GM18867 (cell line): ENCODE measurements around the gene ROR1.
A peak's percentile ranks its signal among the peaks of the same experiment; 100 is the strongest.

Experiments
- ATAC-seq: cut with Tn5 transposase; IDR thresholded peaks from one replicate; pipeline ENCODE4 v1.9.1; 2021; ENCODE audit warnings: mild to moderate bottlenecking, moderate library complexity; ENCODE audit not compliant: unreplicated experiment

Gene ROR1

GRCh38 chr1:63877816-63878215 lies 104.0 kb downstream of the ROR1 start:
- ATAC-seq = no peak

DNA sequence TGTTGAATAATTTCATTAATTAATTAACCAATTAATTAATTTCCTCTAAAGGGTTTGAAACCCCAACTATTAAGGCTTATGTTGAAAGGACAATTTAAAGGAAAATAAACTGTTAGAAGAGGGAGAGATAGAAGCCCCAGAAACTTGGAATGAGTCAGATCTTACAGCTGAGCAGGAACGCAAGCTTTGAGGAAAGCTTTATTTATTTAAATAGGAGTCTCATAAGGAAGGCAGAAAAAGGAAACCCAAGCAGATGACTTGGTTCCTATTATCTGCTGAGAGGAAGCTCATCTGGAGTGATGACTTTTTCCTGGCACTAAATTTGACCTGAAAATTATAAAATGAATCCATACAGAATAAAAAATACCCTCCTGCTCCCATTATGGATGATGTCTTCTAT lies 105.1 kb downstream of the ROR1 start:
- ATAC-seq = no peak

GRCh38 chr1:63880958-63881576 lies 107.2 kb downstream of the ROR1 start:
- no peak for ATAC-seq

DNA sequence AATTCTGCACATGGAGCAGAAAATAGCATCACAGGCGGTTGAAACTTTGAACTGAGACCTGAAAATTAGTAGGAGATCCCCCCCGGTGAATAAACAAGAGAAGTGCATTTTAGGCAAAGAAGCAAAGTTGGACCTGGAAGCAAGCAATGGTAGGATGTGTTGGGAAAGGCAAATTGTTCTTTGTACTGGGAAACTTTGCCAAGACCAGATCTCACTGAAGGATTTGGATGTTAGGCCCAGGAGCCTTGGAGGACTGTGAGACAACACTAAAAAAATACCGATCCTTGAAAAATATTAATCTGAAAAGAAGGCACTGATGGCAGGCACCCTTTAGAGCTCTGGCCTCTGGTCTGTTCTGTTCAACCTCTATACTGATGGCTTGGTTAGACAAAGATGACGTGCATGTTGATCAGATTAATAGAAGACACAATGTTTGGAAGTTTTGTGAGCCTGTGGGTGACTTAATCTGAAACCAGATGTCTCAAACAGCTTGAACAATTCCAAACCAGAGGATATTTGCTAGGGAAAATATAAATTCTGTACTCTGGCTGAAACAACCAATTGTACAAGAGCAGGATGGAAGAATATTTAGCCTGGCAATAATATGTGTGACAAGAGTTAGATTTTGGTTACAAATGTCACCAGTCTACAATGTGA lies 108.4 kb downstream of the ROR1 start:
- no peak for ATAC-seq

- ATAC-seq = no peak
These were observed 109.8 kb downstream of the ROR1 start for GRCh38 chr1:63883494-63884235.

- no peak for ATAC-seq
These were observed 110.7 kb downstream of the ROR1 start for GRCh38 chr1:63884486-63884885.

DNA sequence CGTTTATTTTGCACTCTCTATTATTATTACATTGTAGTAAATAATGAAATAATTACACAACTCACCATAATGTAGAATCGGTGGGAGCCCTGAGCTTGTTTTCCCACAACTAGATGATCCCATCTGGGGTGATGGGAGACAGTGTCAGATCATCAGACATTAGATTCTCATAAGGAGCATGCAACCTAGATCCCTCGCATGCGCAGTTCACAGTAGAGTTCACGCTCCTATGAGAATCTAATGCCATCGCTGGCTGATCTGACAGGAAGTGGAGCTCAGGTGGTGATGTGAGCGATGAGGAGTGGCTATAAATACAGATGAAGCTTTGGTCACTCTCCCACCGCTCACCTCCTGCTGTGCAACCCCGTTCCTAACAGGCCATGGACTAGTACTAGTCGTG lies 112.1 kb downstream of the ROR1 start:
- no peak for ATAC-seq

DNA sequence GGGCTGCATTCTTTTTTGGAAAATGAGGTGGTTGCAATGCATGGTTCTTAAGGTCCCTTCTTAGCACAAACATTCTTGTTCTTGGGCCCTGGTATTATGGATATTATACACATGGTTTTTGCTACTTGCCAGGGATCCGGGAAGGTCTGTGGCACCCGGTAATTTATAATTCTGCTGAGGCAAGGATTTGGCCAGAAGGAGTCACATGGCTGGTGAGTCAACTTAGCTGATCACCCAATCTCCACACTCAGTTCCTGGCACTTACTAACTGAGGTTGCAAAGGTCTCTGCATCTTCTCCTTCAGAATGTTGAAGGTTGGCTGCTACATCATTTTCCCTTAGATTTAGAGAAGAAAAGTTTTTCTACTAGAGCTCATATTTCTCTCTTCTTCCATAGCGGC lies 112.5 kb downstream of the ROR1 start:
- no peak for ATAC-seq

GRCh38 chr1:63887809-63888208 lies 114.0 kb downstream of the ROR1 start:
- ATAC-seq = peak; percentile 41

GRCh38 chr1:63888984-63889383 lies 115.2 kb downstream of the ROR1 start:
- ATAC-seq = no peak

DNA sequence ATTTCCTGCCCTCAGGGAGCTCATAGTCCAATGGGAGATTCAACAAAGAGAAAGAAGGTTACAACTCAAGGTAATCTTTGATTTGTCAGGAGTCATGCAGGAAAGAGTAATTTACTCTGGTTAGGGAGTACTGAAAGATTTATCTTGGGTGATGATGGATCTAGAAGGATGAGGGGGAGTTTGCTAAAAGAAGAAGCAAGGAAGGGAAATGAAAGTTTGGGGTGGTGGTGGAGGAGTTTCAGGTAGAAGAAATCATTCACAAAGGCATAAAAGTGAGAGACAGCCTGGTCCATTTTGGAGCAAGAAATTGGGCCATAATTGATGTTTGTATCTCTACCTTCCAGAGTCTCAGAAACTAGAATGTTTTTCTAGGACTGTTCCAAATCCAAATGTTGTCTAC lies 116.7 kb downstream of the ROR1 start:
- no peak for ATAC-seq

DNA sequence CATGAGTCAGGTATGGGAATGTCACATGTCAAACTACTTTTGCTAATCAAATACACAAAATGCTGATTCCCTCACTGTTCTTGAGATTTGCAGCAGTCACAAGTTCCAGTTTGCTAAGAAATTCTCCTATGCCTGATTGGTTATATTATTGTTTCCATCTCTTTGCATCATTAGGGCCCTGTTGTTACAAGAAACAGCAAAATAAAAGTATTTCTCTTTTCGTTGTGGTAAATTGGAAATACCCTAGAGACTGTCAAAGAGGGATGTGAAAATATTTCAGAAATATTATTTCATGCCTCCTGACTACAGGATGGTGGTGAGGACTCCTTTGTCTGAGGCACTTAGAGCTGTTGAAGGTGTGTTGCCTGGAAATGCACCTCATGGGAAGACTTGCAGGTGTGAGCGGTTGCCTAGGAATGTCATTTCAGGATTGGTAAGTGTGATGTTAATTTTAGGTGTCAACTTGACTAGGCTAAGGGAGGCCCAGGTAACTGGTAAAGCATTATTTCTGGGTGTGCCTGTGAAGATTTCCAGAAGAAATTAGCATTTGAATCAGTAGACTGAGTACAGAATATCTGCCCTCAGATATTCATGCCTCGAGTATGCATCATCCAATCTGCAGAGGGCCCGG lies 117.4 kb downstream of the ROR1 start:
- no peak for ATAC-seq

DNA sequence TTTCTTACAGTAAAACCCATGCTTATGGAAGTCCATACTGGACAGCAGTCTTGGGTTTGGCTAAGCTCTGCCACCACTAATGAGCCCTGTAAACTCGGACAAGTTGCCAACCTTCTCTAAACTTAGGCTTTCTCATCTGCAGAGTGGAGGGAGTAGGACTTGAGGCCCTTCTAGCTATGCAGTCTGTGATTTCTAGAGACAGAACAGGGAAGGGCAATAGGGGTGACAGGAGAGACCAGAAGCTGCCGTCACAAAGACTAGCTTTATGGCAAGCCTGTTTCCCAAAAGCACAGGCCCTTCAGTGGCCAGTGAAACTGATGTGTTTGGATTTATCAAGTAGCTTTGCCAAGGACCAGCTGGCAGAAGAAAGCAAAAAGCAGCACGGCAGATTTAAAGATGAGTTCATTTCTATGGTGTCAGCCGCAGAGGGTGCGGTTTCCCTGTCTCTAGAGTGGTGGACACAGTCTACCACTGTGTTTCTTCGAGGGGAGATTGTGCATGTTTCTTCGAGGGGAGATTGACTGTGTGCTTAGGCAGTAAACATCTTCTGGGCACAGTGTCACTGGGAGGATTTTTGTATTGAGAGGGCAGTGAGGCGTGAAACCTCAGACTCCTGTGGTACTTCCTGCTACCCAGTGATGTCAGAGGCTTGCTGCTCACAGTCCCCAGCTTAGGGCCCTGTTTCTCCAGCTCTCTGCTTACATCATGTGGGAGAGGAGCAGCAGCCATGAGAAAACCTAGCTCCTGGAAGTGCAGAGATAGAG lies 119.0 kb downstream of the ROR1 start:
- peak; percentile 100 for ATAC-seq

GRCh38 chr1:63893976-63894375 lies 120.2 kb downstream of the ROR1 start:
- no peak for ATAC-seq

DNA sequence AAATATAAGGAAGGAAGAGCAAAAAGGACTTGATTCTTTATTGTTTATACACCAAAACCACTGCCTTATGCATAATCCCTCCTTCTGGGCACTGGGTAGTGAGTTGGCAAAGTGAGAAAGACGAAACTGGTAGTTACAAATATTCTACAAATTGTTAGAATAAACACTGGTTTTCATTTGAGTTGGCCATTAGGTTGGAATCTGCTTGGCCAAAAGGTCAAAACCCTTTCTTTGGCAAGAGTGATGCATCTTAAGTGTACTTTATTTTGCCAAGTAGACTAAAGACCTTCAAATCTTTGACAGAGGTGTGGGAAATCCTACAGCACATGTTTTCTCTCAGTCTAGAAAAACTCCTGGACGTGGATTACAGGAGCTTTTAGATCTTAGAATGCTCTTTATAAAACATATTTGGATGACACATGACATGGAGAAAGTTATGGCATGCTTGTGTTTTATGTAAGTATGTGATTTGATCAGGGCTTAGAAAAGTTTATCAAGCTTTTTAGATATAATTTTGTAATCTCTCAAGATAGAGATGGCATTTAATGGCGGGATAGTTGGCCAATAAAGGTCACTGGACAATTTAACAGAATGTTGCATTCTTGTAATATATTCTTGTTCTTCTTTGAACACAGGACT lies 120.9 kb downstream of the ROR1 start:
- no peak for ATAC-seq

DNA sequence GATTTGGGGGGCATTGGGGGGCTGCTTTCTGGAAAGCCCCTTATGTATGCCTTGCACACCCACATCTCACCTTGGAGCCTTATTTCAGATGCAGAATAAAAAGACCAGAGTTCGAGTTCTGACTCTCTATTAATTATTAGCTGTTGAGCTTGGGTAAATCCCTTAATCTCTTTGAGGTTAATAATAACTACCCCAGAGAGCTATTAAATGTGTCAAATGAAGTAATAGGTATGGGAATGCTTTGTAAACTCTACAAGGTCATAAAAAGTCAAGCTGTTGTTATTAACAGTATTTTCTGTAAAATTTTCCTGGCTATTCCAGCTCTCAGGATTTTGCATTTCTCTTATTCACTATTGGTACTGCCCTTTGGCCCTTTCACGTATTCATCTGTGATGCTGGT lies 122.9 kb downstream of the ROR1 start:
- ATAC-seq = no peak

DNA sequence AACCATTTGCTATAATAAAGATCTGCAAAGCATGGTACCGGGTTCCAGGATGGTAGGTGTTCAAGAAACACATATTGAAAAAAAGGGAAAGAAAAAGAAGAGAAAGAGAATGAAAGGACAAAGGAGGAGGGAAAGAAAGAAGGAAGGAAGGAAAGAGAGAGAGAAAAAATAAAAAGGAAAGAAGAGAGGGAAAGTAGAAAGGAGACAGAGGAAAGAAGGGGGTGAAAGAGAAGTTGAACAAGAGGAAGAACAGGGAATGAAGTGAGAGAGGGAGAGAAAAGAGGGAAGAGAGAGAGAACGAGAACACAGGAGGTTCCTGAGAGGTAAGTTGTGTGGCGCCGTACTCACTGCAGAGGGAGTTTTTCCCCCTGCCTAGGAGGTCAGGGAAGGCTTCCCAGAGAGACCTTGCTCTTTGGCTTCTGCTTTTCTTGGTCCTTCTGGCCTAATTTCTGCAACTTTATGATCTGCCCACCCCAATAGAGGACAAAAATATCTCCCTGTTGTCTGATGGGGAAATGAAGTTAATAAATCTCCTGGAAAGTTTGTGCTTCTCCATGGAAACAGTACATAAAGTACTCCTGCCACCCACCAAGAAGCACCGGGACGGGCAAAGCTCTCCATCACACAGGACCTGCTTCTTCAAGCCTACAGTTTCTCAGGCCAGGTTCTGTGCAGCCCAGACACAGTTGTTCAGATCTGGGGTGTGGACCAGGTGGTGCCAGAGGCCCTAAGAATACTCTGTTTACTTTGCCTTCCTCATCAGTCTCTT lies 124.8 kb downstream of the ROR1 start:
- no peak for ATAC-seq

GRCh38 chr1:63901094-63901493 lies 127.3 kb downstream of the ROR1 start:
- no peak for ATAC-seq

- ATAC-seq = no peak
These were observed 129.2 kb downstream of the ROR1 start for GRCh38 chr1:63902844-63903589.
